PC-3 (cell line): ENCODE results near the gene PDP2.
A peak's percentile ranks its signal among the peaks of the same experiment; 100 is the strongest.

Experiments used
- CTCF ChIP-seq: fragments of 300-600 bp; sonication (generic); conservative IDR thresholded peaks from 2 replicates; pipeline ENCODE4 v1.5.1; 2017; ENCODE audit warnings: antibody characterized with exemption, low read depth, mild to moderate bottlenecking, low read length
- EZH2 ChIP-seq: fragments of 300-600 bp; sonication (generic); IDR thresholded peaks from one replicate; pipeline ENCODE4 v1.6.1; 2017; ENCODE audit warnings: antibody characterized with exemption, mild to moderate bottlenecking, low read length; ENCODE audit not compliant: unreplicated experiment
- EZH2phosphoT487 ChIP-seq: fragments of 300-600 bp; sonication (generic); IDR thresholded peaks from 2 replicates; pipeline ENCODE4 v1.6.1; 2018; ENCODE audit warnings: mild to moderate bottlenecking, antibody characterized with exemption, low read length, borderline replicate concordance

GRCh38 chr16:66928702-66929388, 48.5 kb downstream of the PDP2 start:
- TF ChIP-seq CTCF = peak; percentile 38; the same call in 1 of the 2 replicates
- no peak for TF ChIP-seq EZH2
- no peak for TF ChIP-seq EZH2phosphoT487
